Activated CD4-positive, alpha-beta T cell treated with anti-CD3 and anti-CD28 coated beads for 36 hours (primary cell): Measurements from ENCODE around the gene KRTAP10-11. TPM values are rescaled to one million over a fixed set of nuclear protein-coding genes. Genes with fewer than 3 reads are reported as not detected.
"Not testable (repeated sequence)": the region's sequence is repeated elsewhere in the genome, so short reads cannot be mapped to it uniquely, and the experiment has no call there.

ENCODE experiments used
- ATAC-seq: fragments of 200-7000 bp; cut with Tn5 transposase; one replicate; pipeline ENCODE4 v1.10.0; 2021; ENCODE audit warnings: mild to moderate bottlenecking, moderate library complexity
- CTCF ChIA-PET: fragments of 350-600 bp; sonication (Branson Sonifier 250); formaldehyde crosslinking; loops from one replicate; lab custom pipeline; 2021; ENCODE audit warnings: antibody characterized with exemption; lab: Charles Lee
- POLR2A ChIA-PET: fragments of 350-600 bp; sonication (Branson Sonifier 250); formaldehyde crosslinking; loops from one replicate; lab custom pipeline; 2021; ENCODE audit warnings: antibody characterized with exemption, inconsistent platforms; lab: Charles Lee
- DNase-seq: peaks from one replicate; pipeline ENCODE4 v3.0.0-alpha.2; 2020
- H3K27ac Mint-ChIP-seq: one replicate; pipeline ENCODE4 v1.8.0; 2021; ENCODE audit warnings: mixed read lengths
- H3K27me3 Mint-ChIP-seq: one replicate; pipeline ENCODE4 v1.8.0; 2021; ENCODE audit warnings: mixed read lengths
- H3K36me3 Mint-ChIP-seq: one replicate; pipeline ENCODE4 v1.8.0; 2021; ENCODE audit warnings: low read depth, mixed read lengths
- H3K4me1 Mint-ChIP-seq: one replicate; pipeline ENCODE4 v1.8.0; 2021; ENCODE audit warnings: mixed read lengths
- H3K4me3 Mint-ChIP-seq: one replicate; pipeline ENCODE4 v1.8.0; 2021; ENCODE audit warnings: mild to moderate bottlenecking, moderate library complexity, mixed read lengths
- H3K9me3 Mint-ChIP-seq: one replicate; pipeline ENCODE4 v1.8.0; 2021; ENCODE audit warnings: low read depth, mixed read lengths
- intact Hi-C, 2 experiments: fragments of 100-400 bp; cut with DNase I in 1 of 2; cut with micrococcal nuclease in 1 of 2; formaldehyde crosslinking; loops; one replicate each; pipeline versions ENCODE4 v1.14.2 to v1.15.1; 2022 to 2024; cut with DNase I, micrococcal nuclease
- total RNA-seq, 2 experiments: library from RNA; stranded (reverse); gene quantifications; one replicate each; pipeline ENCODE4 v1.2.3, GENCODE V29; 2021

KRTAP10-11 gene
- total RNA-seq, 2 experiments from 2014 or later, result not detected

DNA sequence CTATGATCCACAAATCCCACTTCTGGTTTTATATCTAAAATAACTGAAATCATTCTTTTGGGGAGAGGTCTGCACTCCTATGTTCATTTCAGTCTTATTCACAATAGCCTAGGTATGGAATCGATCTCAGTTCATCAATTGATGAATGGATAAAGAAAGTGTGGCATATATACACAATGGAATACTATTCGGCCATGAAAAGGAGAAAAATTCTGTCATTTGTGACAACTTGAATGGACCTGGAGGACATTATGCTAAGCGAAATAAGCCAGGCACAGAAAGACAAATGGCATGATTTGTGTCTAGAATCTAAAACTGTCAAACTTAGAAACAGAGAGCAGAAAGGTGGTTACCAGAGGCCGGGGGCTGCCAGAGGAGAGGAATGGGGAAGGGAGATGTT lies 39.7 kb upstream of the KRTAP10-11 start:
- POLR2A ChIA-PET, result no interaction called here
- H3K27me3 Mint-ChIP-seq, result peaks cover 4% of the 10 kb centered on the region
- DNase-seq (no peak), ATAC-seq (no peak)
- intact Hi-C loops, result no loop called here
- no peaks in the 10 kb centered on the region for H3K4me1 Mint-ChIP-seq
- H3K36me3 Mint-ChIP-seq, result peaks cover 8% of the 10 kb centered on the region
- no peak overlapping the region for H3K4me3 Mint-ChIP-seq
- peaks cover 17% of the 10 kb centered on the region for H3K9me3 Mint-ChIP-seq
- no peak overlapping the region for H3K27ac Mint-ChIP-seq
- CTCF ChIA-PET, result interaction anchor here (0.8 kb wide), 1 partner anchor 186 kb away, joined by 3 read pairs; no protein-coding TSS in a partner anchor

DNA sequence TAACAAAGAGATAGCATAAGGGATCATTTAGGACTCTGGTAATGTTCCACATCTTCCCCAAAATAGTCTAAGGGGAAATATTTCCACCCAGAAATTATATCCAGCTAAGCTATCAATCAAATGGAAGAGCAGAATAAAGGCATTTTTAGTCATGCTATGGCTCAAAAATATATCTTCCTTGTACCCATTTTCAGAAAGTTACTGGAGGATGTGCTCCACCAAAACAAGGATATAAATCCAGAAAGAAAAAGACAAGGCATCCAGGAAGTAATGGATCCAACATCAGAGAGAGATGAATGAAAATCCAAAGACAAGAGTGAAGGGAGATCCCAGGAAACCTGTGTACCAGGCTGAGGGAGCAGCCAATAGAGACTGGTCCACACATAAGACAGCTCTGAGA lies 37.0 kb upstream of the KRTAP10-11 start:
- DNase-seq, result no peak
- peaks cover 18% of the 10 kb centered on the region for H3K9me3 Mint-ChIP-seq
- H3K4me1 Mint-ChIP-seq, result no peaks in the 10 kb centered on the region
- H3K27me3 Mint-ChIP-seq, result peaks cover 4% of the 10 kb centered on the region
- H3K36me3 Mint-ChIP-seq, result peaks cover 8% of the 10 kb centered on the region
- ChIA-PET CTCF (interaction anchor here (0.9 to 1.0 kb wide), 2 partner anchors 10 to 14 kb away, joined by 3 read pairs; no protein-coding TSS in a partner anchor), POLR2A (no interaction called here)
- no peak for ATAC-seq
- intact Hi-C loops, result no loop called here
- H3K4me3 Mint-ChIP-seq, result no peak overlapping the region
- H3K27ac Mint-ChIP-seq, result no peak overlapping the region

DNA sequence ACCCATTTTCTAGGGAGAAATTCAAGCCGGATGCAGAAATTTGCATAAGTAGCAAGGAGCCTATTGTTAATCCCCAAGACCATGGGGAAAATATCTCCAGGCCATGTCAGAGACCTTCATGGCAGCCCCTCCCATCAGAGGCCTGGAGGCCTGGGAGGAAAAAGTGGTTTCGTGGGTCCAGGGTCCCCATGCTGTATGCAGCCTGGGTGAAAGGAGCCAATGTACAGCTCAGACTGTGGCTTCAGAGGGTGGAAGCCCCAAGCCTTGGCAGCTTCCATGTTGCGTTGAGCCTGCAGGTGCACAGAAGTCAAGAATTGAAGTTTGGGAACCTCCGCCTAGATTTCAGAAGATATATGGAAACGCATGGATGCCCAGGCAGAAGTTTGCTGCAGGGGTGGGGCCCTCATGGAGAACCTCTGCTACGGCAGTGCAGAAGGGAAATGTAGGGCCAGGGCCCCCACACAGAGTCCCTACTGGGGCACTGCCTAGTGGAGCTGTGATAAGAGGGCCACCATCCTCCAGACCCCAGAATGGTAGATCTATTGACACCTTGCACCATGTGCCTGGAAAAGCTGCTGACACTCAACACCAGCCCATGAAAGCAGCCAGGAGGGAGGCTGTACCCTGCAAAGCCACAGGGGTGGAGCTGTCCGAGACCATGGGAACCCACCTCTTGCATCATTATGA lies 35.9 kb upstream of the KRTAP10-11 start:
- H3K36me3 Mint-ChIP-seq, H3K27ac Mint-ChIP-seq, intact Hi-C loops, POLR2A ChIA-PET, H3K4me1 Mint-ChIP-seq, ATAC-seq, DNase-seq, H3K4me3 Mint-ChIP-seq, H3K27me3 Mint-ChIP-seq: not testable (repeated sequence)
- CTCF ChIA-PET, result interaction anchor here (0.5 to 0.9 kb wide), 2 partner anchors 16 to 36 kb away, joined by 3 read pairs; no protein-coding TSS in a partner anchor
- H3K9me3 Mint-ChIP-seq, result peaks cover 18% of the 10 kb centered on the region

DNA sequence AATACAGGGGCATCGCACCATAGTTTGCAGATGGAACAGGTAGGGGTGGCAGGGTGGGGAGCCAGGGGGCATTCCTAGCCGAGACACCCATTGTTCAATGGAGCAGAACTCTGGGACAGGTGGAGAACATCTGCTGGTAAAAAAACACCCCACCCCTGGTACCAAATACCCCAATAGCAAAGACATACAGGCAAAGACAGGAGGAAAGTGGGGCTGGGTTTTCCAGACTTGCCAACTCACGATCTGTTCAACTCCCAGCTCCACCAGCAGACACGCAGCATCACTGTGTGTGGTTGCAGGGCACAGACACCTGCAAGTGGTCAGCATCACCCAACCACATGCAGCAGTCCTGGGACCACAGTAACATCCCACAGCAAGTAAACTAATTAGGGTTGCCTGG lies 34.7 kb upstream of the KRTAP10-11 start:
- POLR2A ChIA-PET, result no interaction called here
- Mint-ChIP-seq H3K4me3 (no peak overlapping the region), H3K36me3 (peaks cover 8% of the 10 kb centered on the region), H3K27ac (no peak overlapping the region), H3K27me3 (no peaks in the 10 kb centered on the region), H3K4me1 (peaks cover 6% of the 10 kb centered on the region), H3K9me3 (peaks cover 18% of the 10 kb centered on the region)
- ATAC-seq, result no peak
- no peak for DNase-seq
- CTCF ChIA-PET, result no interaction called here
- intact Hi-C loops, result no loop called here

DNA sequence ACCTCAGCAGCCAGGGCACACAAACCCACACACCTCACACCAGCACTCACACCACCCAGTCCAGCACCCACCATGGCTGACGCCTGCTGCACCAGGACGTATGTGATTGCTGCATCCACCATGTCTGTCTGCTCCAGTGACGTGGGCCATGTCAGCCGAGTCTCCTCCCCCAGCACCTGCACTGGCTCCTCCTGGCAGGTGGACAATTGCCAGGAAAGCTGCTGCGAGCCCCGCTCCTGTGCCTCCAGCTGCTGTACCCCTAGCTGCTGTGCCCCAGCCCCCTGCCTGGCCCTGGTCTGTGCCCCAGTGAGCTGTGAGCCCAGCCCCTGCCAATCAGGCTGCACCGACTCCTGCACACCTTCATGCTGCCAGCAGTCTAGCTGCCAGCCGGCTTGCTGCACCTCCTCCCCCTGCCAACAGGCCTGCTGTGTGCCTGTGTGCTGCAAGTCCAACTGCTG lies 34.2 kb upstream of the KRTAP10-11 start, which contains the start of gene KRTAP10-8:
KRTAP10-8 (plus strand) TSS at position 51 of the 458 bp plus-strand sequence; CDS start at position 73, 22 bp downstream.
- Mint-ChIP-seq H3K27me3 (no peaks in the 10 kb centered on the region), H3K4me3 (no peak within 1 kb of the TSS), H3K27ac (no peak within 1 kb of the TSS), H3K9me3 (peaks cover 18% of the 10 kb centered on the region), H3K4me1 (peaks cover 11% of the 10 kb centered on the region), H3K36me3 (peaks cover 8% of the 10 kb centered on the region)
- ChIA-PET CTCF (no interaction called here), POLR2A (no interaction called here)
- ATAC-seq, result no peak
- no peak for DNase-seq
- intact Hi-C loops, result no loop called here

DNA sequence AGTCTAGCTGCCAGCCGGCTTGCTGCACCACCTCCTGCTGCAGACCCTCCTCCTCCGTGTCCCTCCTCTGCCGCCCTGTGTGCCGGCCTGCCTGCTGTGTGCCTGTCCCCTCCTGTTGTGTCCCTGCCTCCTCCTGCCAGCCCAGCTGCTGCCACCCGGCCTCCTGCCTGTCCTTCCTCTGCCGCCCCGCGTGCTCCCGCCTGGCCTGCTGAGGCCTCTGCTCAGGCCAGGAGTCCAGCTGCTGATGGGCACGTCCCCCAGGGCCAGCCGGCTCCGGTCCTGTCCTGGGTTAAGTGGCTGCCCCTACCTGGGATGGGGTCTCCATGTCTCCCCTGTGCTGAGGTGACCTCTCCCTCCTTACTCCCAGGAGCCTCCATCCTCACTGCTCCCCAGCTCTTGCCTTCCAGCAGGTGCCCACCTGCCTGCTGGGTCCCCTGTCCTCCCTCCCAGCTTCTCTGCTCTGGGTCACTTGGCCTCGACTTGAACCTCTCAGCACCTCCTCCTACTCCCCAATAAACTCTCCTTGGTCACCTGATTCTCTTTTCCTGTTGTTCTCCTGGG lies 33.5 kb upstream of the KRTAP10-11 start:
- CTCF ChIA-PET, result no interaction called here
- H3K9me3 Mint-ChIP-seq, result peaks cover 18% of the 10 kb centered on the region
- H3K4me1 Mint-ChIP-seq, result peaks cover 17% of the 10 kb centered on the region
- intact Hi-C loops, result no loop called here
- H3K36me3 Mint-ChIP-seq, result peaks cover 8% of the 10 kb centered on the region
- H3K4me3 Mint-ChIP-seq, result no peak overlapping the region
- no peak overlapping the region for H3K27ac Mint-ChIP-seq
- POLR2A ChIA-PET, result no interaction called here
- DNase-seq, result no peak
- no peak for ATAC-seq
- no peaks in the 10 kb centered on the region for H3K27me3 Mint-ChIP-seq

DNA sequence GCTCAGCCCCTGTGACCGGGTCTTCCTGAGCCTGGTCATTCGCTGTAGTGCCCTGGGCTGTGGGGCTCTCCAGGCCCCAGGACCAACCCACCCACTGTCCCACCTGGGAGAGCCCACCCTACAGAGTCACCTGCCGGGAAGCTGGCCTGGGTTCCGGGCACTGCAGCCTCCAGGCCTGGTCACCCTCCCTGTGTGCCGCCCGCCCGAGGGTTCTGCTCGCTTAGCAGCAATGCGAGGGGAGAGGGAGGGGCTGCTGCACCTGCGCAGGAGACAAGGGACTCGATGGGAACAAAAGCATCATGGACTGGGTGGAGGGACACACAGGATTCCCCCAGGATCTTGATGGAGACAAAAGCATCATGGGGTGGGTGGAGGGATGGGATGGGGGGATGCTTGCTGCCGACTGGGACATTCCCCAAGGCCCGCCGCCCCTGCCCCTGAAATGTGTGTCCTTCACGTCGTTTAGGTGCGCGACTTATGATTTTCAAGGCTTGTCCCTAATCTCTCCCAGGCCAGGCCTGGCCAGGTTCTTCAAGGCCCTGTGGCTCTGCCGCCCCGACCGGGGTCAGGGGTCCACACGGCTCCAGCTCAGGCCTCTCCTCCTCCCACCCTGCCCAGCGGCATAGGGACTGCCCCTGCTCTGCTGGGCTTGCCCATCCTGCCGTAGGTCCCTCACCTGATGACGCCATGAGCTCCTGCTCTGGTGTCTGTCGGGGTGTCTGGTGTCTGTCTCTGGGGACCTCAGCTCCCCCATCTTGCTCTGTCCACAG lies 32.6 kb upstream of the KRTAP10-11 start:
- POLR2A ChIA-PET, result no interaction called here
- H3K36me3 Mint-ChIP-seq, result peaks cover 8% of the 10 kb centered on the region

DNA sequence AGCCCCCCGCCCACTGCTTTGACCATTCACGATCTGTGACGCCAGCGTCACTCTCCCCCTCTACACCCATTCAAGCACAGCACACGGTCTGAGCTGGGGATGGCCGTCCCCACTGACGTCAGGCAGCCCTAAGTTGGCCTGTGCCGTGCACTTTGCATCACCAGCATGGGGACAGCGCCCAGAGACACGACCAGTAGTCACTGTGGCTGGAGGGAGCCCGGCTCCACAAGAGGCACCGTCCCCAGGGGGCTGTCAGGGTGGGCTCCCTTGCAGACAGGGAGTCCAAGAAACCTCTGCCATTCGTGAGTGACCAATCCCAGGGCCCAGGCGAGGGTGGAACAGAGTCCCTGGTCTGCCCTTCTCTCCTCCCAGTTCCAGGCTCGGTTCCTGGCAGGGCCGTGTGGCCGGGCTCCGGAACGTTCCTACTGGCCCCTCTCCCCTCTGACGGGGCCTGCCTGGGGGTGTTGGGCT lies 32.0 kb upstream of the KRTAP10-11 start:
- Mint-ChIP-seq H3K4me1 (peaks cover 32% of the 10 kb centered on the region), H3K9me3 (peaks cover 19% of the 10 kb centered on the region), H3K27ac (no peak overlapping the region), H3K36me3 (peaks cover 13% of the 10 kb centered on the region), H3K27me3 (no peaks in the 10 kb centered on the region), H3K4me3 (no peak overlapping the region)
- ATAC-seq (no peak), DNase-seq (no peak)
- CTCF ChIA-PET, result no interaction called here
- intact Hi-C loops, result no loop called here
- POLR2A ChIA-PET, result no interaction called here

More for the DNA sequence above, 32.6 kb upstream of the KRTAP10-11 start:
- no peak overlapping the region for H3K4me3 Mint-ChIP-seq
- H3K4me1 Mint-ChIP-seq, result peaks cover 26% of the 10 kb centered on the region
- intact Hi-C loops, result no loop called here
- no peaks in the 10 kb centered on the region for H3K27me3 Mint-ChIP-seq
- CTCF ChIA-PET, result no interaction called here
- DNase-seq (no peak), ATAC-seq (no peak)
- H3K27ac Mint-ChIP-seq, result no peak overlapping the region
- H3K9me3 Mint-ChIP-seq, result peaks cover 21% of the 10 kb centered on the region

DNA sequence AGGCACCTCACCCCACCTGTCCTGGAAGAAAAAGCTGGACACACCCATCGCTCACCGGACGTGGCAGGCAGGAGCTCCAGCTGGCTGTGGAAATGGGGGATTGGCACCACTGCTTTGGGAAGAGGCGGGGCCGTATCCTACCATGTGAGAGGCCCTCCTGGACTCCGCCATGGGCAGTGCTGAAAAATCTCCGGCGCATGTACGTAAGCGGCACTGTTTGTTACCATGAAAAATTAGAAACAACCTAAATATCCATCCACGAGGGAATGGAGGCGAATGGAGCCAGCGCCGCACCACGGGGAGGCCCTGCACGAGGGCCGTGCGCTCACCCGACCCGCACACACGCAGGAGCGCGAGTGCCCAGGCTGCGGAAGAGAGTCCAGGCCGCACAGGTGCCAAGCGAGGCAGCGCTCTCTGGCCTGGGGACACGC lies 31.2 kb upstream of the KRTAP10-11 start:
- Mint-ChIP-seq H3K27ac (no peak overlapping the region), H3K4me3 (no peak overlapping the region), H3K27me3 (no peaks in the 10 kb centered on the region), H3K36me3 (peaks cover 18% of the 10 kb centered on the region), H3K9me3 (peaks cover 20% of the 10 kb centered on the region), H3K4me1 (peaks cover 39% of the 10 kb centered on the region)
- intact Hi-C loops, result loop anchor here (5.0 kb wide), 2 partner anchors 37 to 68 kb away; partner anchors contain the start of gene KRTAP12-4 (in 1 of the 2)
- POLR2A ChIA-PET, result no interaction called here
- no peak for DNase-seq
- no peak for ATAC-seq
- CTCF ChIA-PET, result no interaction called here

DNA sequence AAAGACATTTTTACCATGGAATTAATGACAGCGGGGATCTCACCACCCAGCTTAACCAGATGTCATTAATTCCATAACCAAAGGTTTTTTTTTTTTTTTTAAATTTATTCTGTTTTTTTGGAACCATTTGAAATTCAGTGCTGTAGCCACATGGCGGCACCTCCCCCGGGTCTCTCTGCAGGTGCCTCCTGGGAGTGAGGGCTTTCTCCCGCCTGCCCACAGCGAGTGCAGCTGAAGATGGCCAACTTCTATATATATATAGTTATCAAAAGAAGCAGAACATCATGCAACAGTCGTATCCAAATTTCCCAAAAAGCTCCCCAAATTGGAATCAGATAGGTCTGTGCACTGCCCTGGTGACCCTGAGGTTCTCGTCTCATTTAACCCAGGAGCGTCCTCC lies 30.7 kb upstream of the KRTAP10-11 start:
- H3K27ac Mint-ChIP-seq, result no peak overlapping the region
- H3K4me3 Mint-ChIP-seq, result no peak overlapping the region
- peaks cover 41% of the 10 kb centered on the region for H3K4me1 Mint-ChIP-seq
- POLR2A ChIA-PET, result no interaction called here
- peaks cover 22% of the 10 kb centered on the region for H3K9me3 Mint-ChIP-seq
- ATAC-seq (no peak), DNase-seq (no peak)
- CTCF ChIA-PET, result no interaction called here
- no peaks in the 10 kb centered on the region for H3K27me3 Mint-ChIP-seq
- peaks cover 20% of the 10 kb centered on the region for H3K36me3 Mint-ChIP-seq
- intact Hi-C loops, result loop anchor here (5.0 kb wide), 2 partner anchors 37 to 68 kb away; partner anchors contain the start of gene KRTAP12-4 (in 1 of the 2)

DNA sequence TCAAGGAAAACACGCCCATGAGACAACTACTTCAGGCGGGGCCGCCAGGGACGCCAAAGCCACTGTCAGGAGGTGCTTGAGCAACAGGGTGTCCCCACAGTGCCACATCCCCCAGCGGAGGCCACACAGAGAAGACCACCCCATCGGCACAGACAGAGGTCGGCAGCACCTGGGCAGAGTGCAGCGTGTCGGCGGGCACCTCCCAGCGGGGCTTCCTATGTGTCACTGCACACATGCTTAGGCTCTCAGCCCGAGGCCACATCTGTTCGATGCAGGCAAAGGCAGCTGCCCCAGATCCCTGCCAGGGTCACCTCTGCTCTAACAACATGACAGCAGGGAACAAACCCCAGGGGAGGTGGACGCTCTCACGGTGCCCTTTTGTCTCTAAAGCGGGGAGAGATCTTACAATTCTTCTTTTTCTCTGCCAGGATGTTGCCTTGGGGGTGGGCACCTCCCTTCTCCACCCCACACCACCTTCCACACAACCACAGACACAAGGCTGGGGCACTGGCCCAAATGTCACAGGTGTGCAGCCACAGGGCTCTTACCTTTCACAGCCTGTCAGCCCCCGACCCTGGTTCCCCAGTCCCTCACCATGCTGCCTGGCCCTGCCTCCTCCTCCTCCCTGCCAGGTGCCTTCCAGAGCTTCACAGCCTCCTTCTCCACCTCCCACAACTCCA lies 30.2 kb upstream of the KRTAP10-11 start:
- Mint-ChIP-seq H3K27me3 (no peaks in the 10 kb centered on the region), H3K4me1 (peaks cover 45% of the 10 kb centered on the region), H3K36me3 (peaks cover 21% of the 10 kb centered on the region), H3K9me3 (peaks cover 23% of the 10 kb centered on the region), H3K27ac (no peak overlapping the region), H3K4me3 (no peak overlapping the region)
- ATAC-seq (no peak), DNase-seq (no peak)
- intact Hi-C loops, result loop anchor here (5.0 kb wide), 2 partner anchors 36 to 69 kb away; partner anchors contain the start of gene KRTAP12-4 (in 1 of the 2)
- CTCF ChIA-PET, result no interaction called here
- POLR2A ChIA-PET, result no interaction called here
